ENCODE measurements around the gene ICAM4. TPM values are rescaled to one million over a fixed set of nuclear protein-coding genes. Genes with fewer than 3 reads are reported as not detected.

Gene ICAM4
- total and polyA plus RNA-seq, 9 of the 15 experiments (the other 6 are each of a cell fraction or from before 2014, with no cell fraction given) = 14.1 to 86.1 (median 29.6) TPM

- TF ChIP-seq MEF2D (tag; conservative IDR thresholded peaks at IDR 0.05; ENCODE audit: low read depth) = 0 out of 2 replicates have a peak, but pooled peaks have one; percentile 28
- peak; percentile 46 for TF ChIP-seq CREM (IDR thresholded peaks at IDR 0.05; ENCODE audit: low read depth)
- 0 out of 2 replicates have a peak, but pooled peaks have one; percentile 26 for TF ChIP-seq ATF4 (CRISPR knock-in tag; IDR thresholded peaks at IDR 0.05)
- peak; percentile 20 for TF ChIP-seq PHF20 (IDR thresholded peaks at IDR 0.05; ENCODE audit: partially characterized antibody)
- TF ChIP-seq NUFIP1 (IDR thresholded peaks at IDR 0.05; ENCODE audit: partially characterized antibody) = no peak
- peak; percentile 45; the same call in 1 of the 2 replicates for TF ChIP-seq TRIM28 (IDR thresholded peaks at IDR 0.05)
- TF ChIP-seq CTCF (IDR thresholded peaks at IDR 0.05 in 2 of 3, conservative IDR thresholded peaks at IDR 0.05 in 1 of 3; ENCODE audit: insufficient read depth in 2 of 3, low read depth in 1 of 3, low read length in 3 of 3) = no peak
- TF ChIP-seq FOXM1 (IDR thresholded peaks at IDR 0.05; ENCODE audit: low read depth) = peak; percentile 77
- no peak for TF ChIP-seq FOXM1 (CRISPR knock-in tag; IDR thresholded peaks at IDR 0.05; ENCODE audit: low read depth)
- 0 out of 2 replicates have a peak, but pooled peaks have one; percentile 37 for TF ChIP-seq HBP1 (CRISPR knock-in tag; IDR thresholded peaks at IDR 0.05)
- peak in 1 of 2 experiments; percentile 78; a peak in 2 of 4 replicates for TF ChIP-seq ZMIZ1 (IDR thresholded peaks at IDR 0.05; ENCODE audit: low read depth in 2 of 2, low read length in 2 of 2)
- TF ChIP-seq, protein P1, sequence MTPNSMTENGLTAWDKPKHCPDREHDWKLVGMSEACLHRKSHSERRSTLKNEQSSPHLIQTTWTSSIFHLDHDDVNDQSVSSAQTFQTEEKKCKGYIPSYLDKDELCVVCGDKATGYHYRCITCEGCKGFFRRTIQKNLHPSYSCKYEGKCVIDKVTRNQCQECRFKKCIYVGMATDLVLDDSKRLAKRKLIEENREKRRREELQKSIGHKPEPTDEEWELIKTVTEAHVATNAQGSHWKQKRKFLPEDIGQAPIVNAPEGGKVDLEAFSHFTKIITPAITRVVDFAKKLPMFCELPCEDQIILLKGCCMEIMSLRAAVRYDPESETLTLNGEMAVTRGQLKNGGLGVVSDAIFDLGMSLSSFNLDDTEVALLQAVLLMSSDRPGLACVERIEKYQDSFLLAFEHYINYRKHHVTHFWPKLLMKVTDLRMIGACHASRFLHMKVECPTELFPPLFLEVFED (CRISPR knock-in tag; conservative IDR thresholded peaks at IDR 0.05) = peak; percentile 92
- TF ChIP-seq NBN (IDR thresholded peaks at IDR 0.05; ENCODE audit: low read depth) = peak; percentile 59; the same call in 1 of the 2 replicates
- peak; percentile 95 for TF ChIP-seq HMGN3 (IDR thresholded peaks at IDR 0.05; ENCODE audit: borderline replicate concordance, extremely low read depth, insufficient read length, low read depth, low read length)
- peak; percentile 67; the same call in 1 of the 2 replicates for TF ChIP-seq ZNF175 (CRISPR knock-in tag; IDR thresholded peaks at IDR 0.05; ENCODE audit: low read depth)
These were observed 13.0 kb downstream of the ICAM4 start (continued) for GRCh38 chr19:10299545-10300458.
